H1 (cell line): ENCODE measurements around the gene PPP1R10. TPM values are rescaled to one million over a fixed set of nuclear protein-coding genes. Genes with fewer than 3 reads are reported as not detected.
A peak's percentile ranks its signal among the peaks of the same experiment; 100 is the strongest.

Experiments
- CTCF ChIA-PET: fragments of 300-600 bp; sonication (Branson Sonifier 250); formaldehyde crosslinking; loops from one replicate; lab custom pipeline; 2021; ENCODE audit not compliant: partially characterized antibody; lab: Charles Lee
- POLR2A ChIA-PET: fragments of 300-600 bp; sonication (Branson Sonifier 250); formaldehyde crosslinking; loops from one replicate; lab custom pipeline; 2021; ENCODE audit warnings: inconsistent platforms; ENCODE audit not compliant: partially characterized antibody; lab: Charles Lee
- DNase-seq, 2 experiments: peaks; one replicate each; pipeline versions ENCODE4 v3.0.0 to v3.0.0-alpha.2; 2010 to 2022; ENCODE audit warnings: low spot score in 2 of 2, low read depth in 1 of 2, mixed read lengths in 1 of 2
- FAIRE-seq: peaks from 2 replicates; lab custom pipeline; 2011; peaks lifted over from hg19 to GRCh38; lab: Jason Lieb, UNC
- H2AFZ ChIP-seq: 2 replicates; pipeline ENCODE4 v1.8.1; 2012; ENCODE audit warnings: low read length, inconsistent platforms
- H2AK5ac ChIP-seq: 2 replicates; pipeline ENCODE4 v1.6.1; 2013; ENCODE audit warnings: low read depth, low read length
- H2BK120ac ChIP-seq: replicated peaks from 2 replicates; pipeline ENCODE3; 2013; ENCODE audit warnings: low read depth, low read length, inconsistent platforms
- H2BK12ac ChIP-seq: 2 replicates; pipeline ENCODE4 v1.6.1; 2013; ENCODE audit warnings: low read depth, low read length
- H2BK15ac ChIP-seq: 2 replicates; pipeline ENCODE4 v1.6.1; 2013; ENCODE audit warnings: low read length
- H2BK20ac ChIP-seq: 2 replicates; pipeline ENCODE4 v1.6.1; 2013; ENCODE audit warnings: low read length
- H2BK5ac ChIP-seq: 2 replicates; pipeline ENCODE4 v1.6.1; 2013; ENCODE audit warnings: low read depth, low read length
- H3K14ac ChIP-seq: 2 replicates; pipeline ENCODE4 v1.6.1; 2013; ENCODE audit warnings: inconsistent platforms; ENCODE audit not compliant: insufficient read length
- H3K18ac ChIP-seq: 2 replicates; pipeline ENCODE4 v1.6.1; 2013; ENCODE audit warnings: low read length; ENCODE audit errors: extremely low read depth
- H3K23ac ChIP-seq: 2 replicates; pipeline ENCODE4 v1.6.1; 2013; ENCODE audit warnings: inconsistent platforms; ENCODE audit not compliant: insufficient read length
- H3K23me2 ChIP-seq: 2 replicates; pipeline ENCODE4 v1.6.1; 2013; ENCODE audit warnings: low read depth, low read length
- H3K27ac ChIP-seq: 2 replicates; pipeline ENCODE4 v1.6.1; 2011; ENCODE audit warnings: low read depth, low read length, inconsistent platforms
- H3K27me3 ChIP-seq, 4 experiments: replicated peaks in 1 of 4; 1 replicate in 1 of 4; 2 replicates in 3 of 4; pipeline versions ENCODE4 v1.6.1 to v1.8.1; 2011 to 2013; ENCODE audit warnings: low read length in 3 of 4, mild to moderate bottlenecking in 3 of 4, inconsistent platforms in 2 of 4, mixed read lengths in 2 of 4, moderate library complexity in 1 of 4; ENCODE audit not compliant: control insufficient read depth in 3 of 4, insufficient read depth in 3 of 4; ENCODE audit errors: extremely low read depth in 1 of 4
- H3K36me3 ChIP-seq, 4 experiments: 2 replicates each; pipeline versions ENCODE4 v1.6.1 to v1.8.1; 2011 to 2013; ENCODE audit warnings: mild to moderate bottlenecking in 4 of 4, low read length in 3 of 4, moderate library complexity in 2 of 4, control low read depth in 1 of 4, inconsistent platforms in 1 of 4; ENCODE audit not compliant: insufficient read depth in 4 of 4, control insufficient read depth in 2 of 4
- H3K4ac ChIP-seq: replicated peaks from 2 replicates; pipeline ENCODE3; 2013; ENCODE audit warnings: low read length, low read depth, mixed read lengths, inconsistent platforms; ENCODE audit not compliant: insufficient read length
- H3K4me1 ChIP-seq, 4 experiments: replicated peaks in 1 of 4; 1 replicate in 1 of 4; 2 replicates in 3 of 4; pipeline versions ENCODE4 v1.6.1 to v1.8.1; 2011 to 2013; ENCODE audit warnings: low read length in 3 of 4, inconsistent platforms in 2 of 4, mixed read lengths in 1 of 4; ENCODE audit not compliant: insufficient read depth in 4 of 4, control insufficient read depth in 3 of 4
- H3K4me2 ChIP-seq, 2 experiments: 2 replicates each; pipeline versions ENCODE4 v1.6.1 to v1.8.1; 2011 to 2013; ENCODE audit warnings: low read depth in 2 of 2, low read length in 2 of 2, control low read depth in 1 of 2, inconsistent platforms in 1 of 2, mild to moderate bottlenecking in 1 of 2; ENCODE audit not compliant: insufficient read depth in 1 of 2
- H3K4me3 ChIP-seq, 4 experiments: fragments of 200-600, 300-600 bp in 1 of 4; sonication (generic), shearing (Covaris generic), sonication (Bioruptor Twin) in 1 of 4; 2 replicates each; pipeline versions ENCODE4 v1.5.1 to v1.8.1; 2011 to 2016; ENCODE audit warnings: low read length in 4 of 4, low read depth in 3 of 4, control low read depth in 2 of 4, inconsistent platforms in 2 of 4, mild to moderate bottlenecking in 2 of 4, mixed read lengths in 1 of 4, moderate library complexity in 1 of 4; ENCODE audit not compliant: insufficient read depth in 2 of 4; ENCODE audit errors: extremely low read depth in 1 of 4
- H3K56ac ChIP-seq: replicated peaks from 2 replicates; pipeline ENCODE3; 2013; ENCODE audit warnings: low read depth, mild to moderate bottlenecking, mixed read lengths, low read length, inconsistent platforms; ENCODE audit not compliant: insufficient read length
- H3K79me1 ChIP-seq: 2 replicates; pipeline ENCODE4 v1.6.1; 2013; ENCODE audit warnings: low read depth, low read length, control low read depth
- H3K79me2 ChIP-seq, 2 experiments: 2 replicates each; pipeline versions ENCODE4 v1.6.1 to v1.8.1; 2012 to 2013; ENCODE audit warnings: low read length in 2 of 2, mild to moderate bottlenecking in 2 of 2, inconsistent platforms in 1 of 2; ENCODE audit not compliant: insufficient read depth in 2 of 2, control insufficient read depth in 1 of 2
- H3K9ac ChIP-seq, 4 experiments: replicated peaks in 1 of 4; 1 replicate in 1 of 4; 2 replicates in 3 of 4; pipeline versions ENCODE4 v1.6.1 to v1.8.1; 2011 to 2013; ENCODE audit warnings: low read depth in 3 of 4, low read length in 3 of 4, control low read depth in 2 of 4, mild to moderate bottlenecking in 2 of 4, moderate library complexity in 2 of 4, inconsistent platforms in 1 of 4; ENCODE audit errors: extremely low read depth in 1 of 4
- H3K9me3 ChIP-seq, 2 experiments: 2 replicates each; pipeline versions ENCODE4 v1.6.1 to v1.8.1; 2012 to 2013; ENCODE audit warnings: mild to moderate bottlenecking in 2 of 2, moderate library complexity in 2 of 2, control low read depth in 1 of 2, inconsistent platforms in 1 of 2, low read depth in 1 of 2, low read length in 1 of 2, mixed read lengths in 1 of 2; ENCODE audit not compliant: insufficient read depth in 2 of 2
- H4K20me1 ChIP-seq, 2 experiments: replicated peaks in 1 of 2; 2 replicates each; pipeline versions ENCODE3 to v1.8.1; 2011 to 2013; ENCODE audit warnings: inconsistent platforms in 2 of 2, low read length in 2 of 2, mild to moderate bottlenecking in 1 of 2; ENCODE audit not compliant: insufficient read depth in 2 of 2, control insufficient read depth in 1 of 2
- H4K5ac ChIP-seq: 2 replicates; pipeline ENCODE4 v1.6.1; 2013; ENCODE audit warnings: low read length, low read depth, mixed read lengths, inconsistent platforms; ENCODE audit not compliant: insufficient read length
- H4K8ac ChIP-seq: 2 replicates; pipeline ENCODE4 v1.8.0; 2013; ENCODE audit warnings: mild to moderate bottlenecking, moderate library complexity, low read length, inconsistent platforms; ENCODE audit not compliant: insufficient read depth; ENCODE audit errors: extremely low read depth
- H4K91ac ChIP-seq: replicated peaks from 2 replicates; pipeline ENCODE3; 2013; ENCODE audit warnings: low read length, mixed read lengths, inconsistent platforms; ENCODE audit not compliant: insufficient read length
- JUN ChIP-seq: IDR thresholded peaks from 2 replicates; pipeline ENCODE4 v1.6.1; 2011; ENCODE audit warnings: low read depth, mild to moderate bottlenecking, improper control_type of control experiment, low read length
- POLR2A ChIP-seq, 2 experiments: IDR thresholded peaks; 1 replicate in 1 of 2; 2 replicates in 1 of 2; pipeline ENCODE4 v1.6.1; 2011; ENCODE audit warnings: low read depth in 2 of 2, low read length in 2 of 2, mild to moderate bottlenecking in 2 of 2; ENCODE audit errors: control extremely low read depth in 1 of 2
- POLR2AphosphoS5 ChIP-seq: IDR thresholded peaks from 2 replicates; pipeline ENCODE4 v1.6.1; 2011; ENCODE audit warnings: low read depth, low read length
- WGBS, 2 experiments: shearing (Covaris generic) in 1 of 2; methylation state at CpG; one replicate each; pipeline versions ENCODE4 v1.1.6 to v1.1.7; 2013 to 2015; ENCODE audit warnings: low lambda C conversion rate in 2 of 2, mixed read lengths in 2 of 2, inconsistent platforms in 1 of 2, low coverage in 1 of 2, missing lambda C conversion rate in 1 of 2; ENCODE audit not compliant: insufficient replicate concordance in 2 of 2, insufficient coverage in 1 of 2, insufficient read length in 1 of 2; ENCODE audit errors: extremely low coverage in 1 of 2, missing lambda C conversion rate in 1 of 2; 5-methylcytosine and 5-hydroxymethylcytosine counted together
- polyA plus RNA-seq, 7 experiments: library from polyadenylated mRNA; depleted of rRNA in 3 of 7; stranded (reverse) in 5 of 7; unstranded in 2 of 7; fragments of >200 nt in 5 of 7; fragments of 200-250 nt in 2 of 7; gene quantifications; 1 replicate in 5 of 7; 2 replicates in 1 of 7; 4 replicates in 1 of 7; pipeline versions ENCODE4 v1.2.1 to v1.2.3, GENCODE V29; 2011 to 2013; ENCODE audit warnings: missing spikeins in 2 of 7, mixed read lengths in 2 of 7
- total RNA-seq: library from RNA; stranded (reverse); fragmentation: NEBNext Ultra II Directional; extraction: Animal tissue kit (Norgen Biotek cat#: 25700); gene quantifications from 2 replicates; pipeline ENCODE4 v1.2.1, GENCODE V29; 2021

The PPP1R10 gene
- total and polyA plus RNA-seq, 2 of the 8 experiments (the other 6 are each of a cell fraction or from before 2014, with no cell fraction given): 23.9 to 89.1 TPM

- Histone ChIP-seq H2BK20ac (no peak overlapping the region), H3K27me3 (no peaks in the 10 kb centered on the region), H3K23ac (no peak overlapping the region), H3K27ac (no peak overlapping the region), H3K79me1 (no peaks in the 10 kb centered on the region; the same call in 1 of the 2 replicates), H3K79me2 (no peaks in the 10 kb centered on the region), H3K23me2 (no peaks in the 10 kb centered on the region; the same call in 1 of the 2 replicates), H4K8ac (no peak overlapping the region), H3K56ac (no peak overlapping the region), H2BK5ac (no peak overlapping the region), H4K5ac (no peak overlapping the region), H2BK12ac (no peak overlapping the region), H3K9me3 (no peaks in the 10 kb centered on the region), H3K4ac (no peak overlapping the region), H3K14ac (no peak overlapping the region), H3K4me2 (no peak overlapping the region), H2BK120ac (no peak overlapping the region), H3K4me3 (no peak overlapping the region), H2AFZ (no peak overlapping the region), H3K18ac (no peak overlapping the region), H3K36me3 (peaks cover 32 to 46% (median 40%) of the 10 kb centered on the region in 4 experiments), H2BK15ac (no peak overlapping the region), H4K91ac (no peak overlapping the region), H3K4me1 (no peaks in the 10 kb centered on the region), H3K9ac (no peak overlapping the region), H2AK5ac (no peak overlapping the region), H4K20me1 (peaks cover 5 to 29% of the 10 kb centered on the region in 2 experiments)
- TF ChIP-seq JUN (no peak), POLR2A (IDR thresholded peaks at IDR 0.05; ENCODE audit: control extremely low read depth in 1 of 2, low read depth in 2 of 2, low read length in 2 of 2) (peak; percentile 27 to 38; a peak in 2 of 3 replicates), POLR2AphosphoS5 (peak; percentile 70)
- WGBS, 2 experiments: 85% methylated on average over 12 of the region's 12 CpGs; no CpG with 5 or more reads in 1 of the 2 experiments
- DNase-seq (no peak), FAIRE-seq (no peak)
- ChIA-PET CTCF (interaction anchor here (0.6 to 5.7 kb wide), 14 partner anchors 12 to 601 kb away, joined by 3 to 40 read pairs (median 4); partner anchors contain the start of gene ABCF1), POLR2A (interaction anchor here (0.7 to 27.0 kb wide), 33 partner anchors 0 to 488 kb away, joined by 3 to 712 read pairs (median 4); partner anchors contain the start of genes ABCF1, ATAT1, C6orf136 and DHX16)
These were observed 18.0 kb downstream of the PPP1R10 start for GRCh38 chr6:30598912-30599624.
